Osteoblast (primary cell): Measurements from ENCODE around the gene ERVMER34-1. TPM values are rescaled to one million over a fixed set of nuclear protein-coding genes. Genes with fewer than 3 reads are reported as not detected.
A peak's percentile ranks its signal among the peaks of the same experiment; 100 is the strongest.

Experiments used
- DNase-seq: peaks from one replicate; pipeline ENCODE4 v3.0.0; 2011; ENCODE audit warnings: low spot score, mixed read lengths; ENCODE audit not compliant: insufficient read length; ENCODE audit errors: missing footprints
- H2AFZ ChIP-seq: 2 replicates; pipeline ENCODE4 v1.6.0; 2011; ENCODE audit warnings: mild to moderate bottlenecking, low read length
- H3K27ac ChIP-seq: 2 replicates; pipeline ENCODE4 v1.5.1; 2011; ENCODE audit warnings: mild to moderate bottlenecking, low read depth, low read length, moderate library complexity
- H3K27me3 ChIP-seq: 2 replicates; pipeline ENCODE4 v1.6.0; 2012; ENCODE audit warnings: mild to moderate bottlenecking, control low read depth, inconsistent platforms, low read length, moderate library complexity; ENCODE audit not compliant: insufficient read depth
- H3K36me3 ChIP-seq: 2 replicates; pipeline ENCODE4 v1.5.1; 2011; ENCODE audit warnings: mild to moderate bottlenecking, low read length, control low read depth, moderate library complexity; ENCODE audit not compliant: insufficient read depth
- H3K4me1 ChIP-seq: 2 replicates; pipeline ENCODE4 v1.5.1; 2011; ENCODE audit warnings: mild to moderate bottlenecking, low read length, control low read depth, moderate library complexity; ENCODE audit not compliant: insufficient read depth
- H3K4me2 ChIP-seq: 2 replicates; pipeline ENCODE4 v1.6.0; 2011; ENCODE audit warnings: mild to moderate bottlenecking, low read length; ENCODE audit not compliant: insufficient read depth
- H3K4me3 ChIP-seq: fragments of 200-600 bp; sonication (generic); 3 replicates; pipeline ENCODE4 v1.5.1; 2012; ENCODE audit warnings: mild to moderate bottlenecking, low read length, inconsistent platforms; ENCODE audit not compliant: insufficient read depth
- H3K79me2 ChIP-seq: 2 replicates; pipeline ENCODE4 v1.6.0; 2012; ENCODE audit warnings: mild to moderate bottlenecking, low read length, control low read depth, inconsistent platforms; ENCODE audit not compliant: insufficient read depth
- H3K9me3 ChIP-seq: 2 replicates; pipeline ENCODE4 v1.5.1; 2011; ENCODE audit warnings: low read depth, low read length, control low read depth
- H4K20me1 ChIP-seq: 2 replicates; pipeline ENCODE4 v1.6.0; 2012; ENCODE audit warnings: mild to moderate bottlenecking, low read length, control low read depth; ENCODE audit not compliant: insufficient read depth
- total RNA-seq: library from RNA; depleted of rRNA; stranded (reverse); fragments of >200 nt; gene quantifications from 2 replicates; pipeline ENCODE4 v1.2.3, GENCODE V29; 2012
- TF ChIP-seq, protein P1 (sequence below): IDR thresholded peaks from 2 replicates; pipeline ENCODE4 v1.5.1; 2011; ENCODE audit warnings: mild to moderate bottlenecking, low read depth, low read length, moderate library complexity; ENCODE audit errors: extremely low read depth

ERVMER34-1 gene
- total RNA-seq, 1 donor: not detected

- TF ChIP-seq, protein P1, sequence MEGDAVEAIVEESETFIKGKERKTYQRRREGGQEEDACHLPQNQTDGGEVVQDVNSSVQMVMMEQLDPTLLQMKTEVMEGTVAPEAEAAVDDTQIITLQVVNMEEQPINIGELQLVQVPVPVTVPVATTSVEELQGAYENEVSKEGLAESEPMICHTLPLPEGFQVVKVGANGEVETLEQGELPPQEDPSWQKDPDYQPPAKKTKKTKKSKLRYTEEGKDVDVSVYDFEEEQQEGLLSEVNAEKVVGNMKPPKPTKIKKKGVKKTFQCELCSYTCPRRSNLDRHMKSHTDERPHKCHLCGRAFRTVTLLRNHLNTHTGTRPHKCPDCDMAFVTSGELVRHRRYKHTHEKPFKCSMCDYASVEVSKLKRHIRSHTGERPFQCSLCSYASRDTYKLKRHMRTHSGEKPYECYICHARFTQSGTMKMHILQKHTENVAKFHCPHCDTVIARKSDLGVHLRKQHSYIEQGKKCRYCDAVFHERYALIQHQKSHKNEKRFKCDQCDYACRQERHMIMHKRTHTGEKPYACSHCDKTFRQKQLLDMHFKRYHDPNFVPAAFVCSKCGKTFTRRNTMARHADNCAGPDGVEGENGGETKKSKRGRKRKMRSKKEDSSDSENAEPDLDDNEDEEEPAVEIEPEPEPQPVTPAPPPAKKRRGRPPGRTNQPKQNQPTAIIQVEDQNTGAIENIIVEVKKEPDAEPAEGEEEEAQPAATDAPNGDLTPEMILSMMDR: no peak
- Histone ChIP-seq H3K36me3 (no peaks in the 10 kb centered on the region), H3K79me2 (no peaks in the 10 kb centered on the region), H3K27ac (no peak overlapping the region), H3K4me2 (no peak overlapping the region), H4K20me1 (no peaks in the 10 kb centered on the region), H3K4me1 (no peaks in the 10 kb centered on the region), H3K9me3 (no peaks in the 10 kb centered on the region), H2AFZ (no peak overlapping the region), H3K27me3 (no peaks in the 10 kb centered on the region), H3K4me3 (no peak overlapping the region)
- DNase-seq: no peak
These were observed 24.2 kb downstream of the ERVMER34-1 start for GRCh38 chr4:52726826-52727580.

DNA sequence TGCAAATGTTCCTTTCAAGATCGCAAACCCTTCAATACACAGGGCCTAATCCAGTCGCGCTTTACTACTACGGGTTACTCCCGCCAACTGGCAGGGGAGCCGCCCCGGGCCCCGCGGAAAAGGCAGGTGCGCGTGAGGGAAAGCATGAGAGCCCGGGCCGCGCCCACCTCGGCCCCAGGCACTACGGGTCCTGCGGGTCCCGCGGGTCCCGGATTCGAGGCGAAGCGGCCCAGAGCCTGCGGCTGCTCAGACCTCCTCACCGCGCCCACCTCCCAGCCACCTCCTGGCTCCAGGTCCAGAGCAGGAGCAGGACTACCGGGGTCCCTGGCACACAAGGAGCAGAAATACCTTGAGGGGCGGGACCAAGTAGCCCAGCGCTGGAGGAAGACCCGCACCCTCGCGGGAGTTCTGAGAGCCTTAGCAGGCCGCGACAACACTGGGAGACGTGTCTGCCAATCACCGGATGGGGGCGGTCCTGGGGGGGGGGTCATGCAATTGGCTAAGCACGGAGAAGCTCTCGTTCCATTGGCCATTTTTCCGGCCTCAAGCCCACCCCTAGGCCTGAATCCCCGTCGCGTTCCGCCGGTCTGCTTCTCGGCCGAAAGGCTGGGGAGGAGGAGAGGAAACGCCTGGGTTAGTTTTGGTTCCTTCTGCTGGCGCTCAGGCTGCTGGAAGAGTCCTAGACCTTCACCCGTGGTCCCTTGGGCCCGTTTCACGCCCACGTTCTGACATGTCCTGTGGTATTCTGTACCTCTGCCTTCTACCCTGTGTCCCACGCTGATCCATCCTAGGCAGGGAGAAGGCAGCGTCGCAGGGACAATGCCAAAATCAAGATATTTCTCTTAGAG lies 29.0 kb downstream of the ERVMER34-1 start:
- Histone ChIP-seq H3K4me3 (peak overlapping the region; percentile 89), H4K20me1 (no peaks in the 10 kb centered on the region), H3K9me3 (no peaks in the 10 kb centered on the region), H3K79me2 (no peaks in the 10 kb centered on the region), H3K27ac (peak overlapping the region; percentile 76), H2AFZ (peak overlapping the region; percentile 97), H3K4me1 (peaks cover 4% of the 10 kb centered on the region), H3K4me2 (peak overlapping the region; percentile 86), H3K36me3 (peaks cover 4% of the 10 kb centered on the region), H3K27me3 (no peaks in the 10 kb centered on the region)
- TF ChIP-seq, protein P1: no peak
- DNase-seq: peak; percentile 98

DNA sequence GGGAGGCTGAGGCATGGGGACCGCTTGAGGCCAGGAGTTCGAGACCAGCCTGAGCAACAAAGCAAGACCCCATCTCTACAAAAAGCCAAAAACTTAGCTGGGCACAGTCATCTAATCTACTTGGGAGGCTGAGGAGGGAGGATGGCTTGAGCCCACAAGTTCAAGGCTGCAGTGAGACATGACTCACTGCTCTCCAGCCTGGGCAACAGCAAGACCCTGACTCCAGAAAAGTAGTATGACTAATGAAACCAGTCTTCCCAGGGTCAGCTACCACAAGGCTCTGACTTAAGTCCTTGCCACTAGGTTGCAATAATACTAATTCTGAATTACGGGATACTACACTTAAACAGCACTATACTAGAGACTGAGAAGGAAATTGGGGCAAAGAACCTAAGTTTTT lies 33.1 kb downstream of the ERVMER34-1 start:
- H3K27me3 ChIP-seq: no peaks in the 10 kb centered on the region
- H3K27ac ChIP-seq: no peak overlapping the region
- no peak overlapping the region for H3K4me3 ChIP-seq
- DNase-seq: peak; percentile 51
- peaks cover 13% of the 10 kb centered on the region for H3K4me1 ChIP-seq
- H3K79me2 ChIP-seq: peaks cover 6% of the 10 kb centered on the region
- H4K20me1 ChIP-seq: peaks cover 3% of the 10 kb centered on the region
- peaks cover 28% of the 10 kb centered on the region for H3K36me3 ChIP-seq
- H3K4me2 ChIP-seq: no peak overlapping the region
- H2AFZ ChIP-seq: no peak overlapping the region
- H3K9me3 ChIP-seq: no peaks in the 10 kb centered on the region
- TF ChIP-seq, protein P1: no peak
